ENCODE measurements around the gene HOXC10.
A peak's percentile ranks its signal among the peaks of the same experiment; 100 is the strongest.

Gene HOXC10

GRCh38 chr12:53950437-53950773, 34.5 kb upstream of the HOXC10 start:
- Histone ChIP-seq H3K4me3 (ENCODE audit: low read depth, low read length) (no peak overlapping the region), H3K27ac (no peak overlapping the region), H3K36me3 (replicated peaks) (no peaks in the 10 kb centered on the region), H3K27me3 (replicated peaks) (peaks cover 94% of the 10 kb centered on the region)
- no peak for TF ChIP-seq CTCF (IDR thresholded peaks at IDR 0.05; ENCODE audit: low read depth, low read length, missing control alignments)
- no peak for DNase-seq
- in situ Hi-C loops (cut with HindIII; ENCODE audit: low pct_ligation_motif_present, low sequenced_read_pairs): no loop called here

GRCh38 chr12:53950789-53951576, 34.0 kb upstream of the HOXC10 start:
- in situ Hi-C loops (cut with HindIII; ENCODE audit: low pct_ligation_motif_present, low sequenced_read_pairs): no loop called here
- TF ChIP-seq CTCF (IDR thresholded peaks at IDR 0.05; ENCODE audit: low read depth, low read length, missing control alignments): no peak
- no peak overlapping the region for H3K27ac ChIP-seq
- H3K36me3 ChIP-seq (replicated peaks): no peaks in the 10 kb centered on the region
- no peak for DNase-seq
- peaks cover 94% of the 10 kb centered on the region for H3K27me3 ChIP-seq (replicated peaks)
- H3K4me3 ChIP-seq (ENCODE audit: low read depth, low read length): no peak overlapping the region

- DNase-seq: no peak
- no peak for TF ChIP-seq CTCF (IDR thresholded peaks at IDR 0.05; ENCODE audit: low read depth, low read length, missing control alignments)
- in situ Hi-C loops (cut with HindIII; ENCODE audit: low pct_ligation_motif_present, low sequenced_read_pairs): no loop called here
- no peak overlapping the region for H3K4me3 ChIP-seq (ENCODE audit: low read depth, low read length)
- no peak overlapping the region for H3K27ac ChIP-seq
- H3K36me3 ChIP-seq (replicated peaks): no peaks in the 10 kb centered on the region
- H3K27me3 ChIP-seq (replicated peaks): peaks cover 94% of the 10 kb centered on the region
Observed at GRCh38 chr12:53951577-53952334, 33.2 kb upstream of the HOXC10 start.

- Histone ChIP-seq H3K4me3 (ENCODE audit: low read depth, low read length) (no peak overlapping the region), H3K27me3 (replicated peaks) (peaks cover 95% of the 10 kb centered on the region), H3K36me3 (replicated peaks) (no peaks in the 10 kb centered on the region), H3K27ac (no peak overlapping the region)
- peak; percentile 37 for TF ChIP-seq CTCF (IDR thresholded peaks at IDR 0.05; ENCODE audit: low read depth, low read length, missing control alignments)
- DNase-seq: no peak
- in situ Hi-C loops (cut with HindIII; ENCODE audit: low pct_ligation_motif_present, low sequenced_read_pairs): no loop called here
Observed at GRCh38 chr12:53952335-53952694, 32.6 kb upstream of the HOXC10 start.

GRCh38 chr12:53952871-53953734, 31.8 kb upstream of the HOXC10 start:
- TF ChIP-seq CTCF (IDR thresholded peaks at IDR 0.05; ENCODE audit: low read depth, low read length, missing control alignments): no peak
- no peak for DNase-seq
- in situ Hi-C loops (cut with HindIII; ENCODE audit: low pct_ligation_motif_present, low sequenced_read_pairs): no loop called here
- H3K27me3 ChIP-seq (replicated peaks): peaks cover 97% of the 10 kb centered on the region
- H3K27ac ChIP-seq: no peak overlapping the region
- no peak overlapping the region for H3K4me3 ChIP-seq (ENCODE audit: low read depth, low read length)
- no peaks in the 10 kb centered on the region for H3K36me3 ChIP-seq (replicated peaks)
